Panc1 (cell line): ENCODE measurements around the gene FGF22. TPM values are rescaled to one million over a fixed set of nuclear protein-coding genes. Genes with fewer than 3 reads are reported as not detected.

ENCODE experiments used
- ATAC-seq: fragments of 200-7000 bp; cut with Tn5 transposase; 2 replicates; pipeline ENCODE4 v1.9.1; 2020; ENCODE audit warnings: mild to moderate bottlenecking, moderate library complexity
- BruUV-seq: library from RNA; stranded (reverse); fragments of 400-500 nt; replicated peaks from 2 replicates; lab custom pipeline; 2021; lab: Mats Ljungman, UMichigan
- CTCF ChIA-PET: fragments of 300-600 bp; sonication (Branson Sonifier 250); formaldehyde crosslinking; loops from one replicate; lab custom pipeline; 2022; ENCODE audit warnings: antibody characterized with exemption; lab: Charles Lee
- POLR2A ChIA-PET: fragments of 300-600 bp; sonication (Branson Sonifier 250); formaldehyde crosslinking; loops from one replicate; lab custom pipeline; 2022; ENCODE audit warnings: antibody characterized with exemption; lab: Charles Lee
- DNase-seq: peaks from one replicate; pipeline ENCODE4 v3.0.0-alpha.2; 2010; ENCODE audit warnings: low read depth, low spot score
- H3K27ac ChIP-seq: 2 replicates; pipeline ENCODE4 v1.5.1; 2011; ENCODE audit warnings: mild to moderate bottlenecking, low read length, inconsistent platforms
- H3K27me3 ChIP-seq: fragments of 200-500 bp; sonication (Bioruptor generic); 2 replicates; pipeline ENCODE4 v1.6.0; 2014; ENCODE audit warnings: low read length, inconsistent platforms; ENCODE audit not compliant: control insufficient read depth, insufficient read depth
- H3K36me3 ChIP-seq: fragments of 200-500 bp; sonication (Bioruptor generic); 2 replicates; pipeline ENCODE4 v1.5.1; 2014; ENCODE audit warnings: inconsistent platforms, mild to moderate bottlenecking, low read length, moderate library complexity; ENCODE audit not compliant: control insufficient read depth, insufficient read depth
- H3K4me1 ChIP-seq: 2 replicates; pipeline ENCODE4 v1.5.1; 2011; ENCODE audit warnings: inconsistent platforms, mild to moderate bottlenecking, low read length, moderate library complexity; ENCODE audit not compliant: control insufficient read depth, insufficient read depth
- H3K4me3 ChIP-seq, 2 experiments: 2 replicates each; pipeline ENCODE4 v1.5.1; 2011 to 2012; ENCODE audit warnings: low read depth in 2 of 2, low read length in 2 of 2, mild to moderate bottlenecking in 2 of 2, inconsistent platforms in 1 of 2, moderate library complexity in 1 of 2
- H3K9me3 ChIP-seq: fragments of 200-500 bp; sonication (Bioruptor generic); 2 replicates; pipeline ENCODE4 v1.5.1; 2014; ENCODE audit warnings: low read depth, mild to moderate bottlenecking, inconsistent platforms, low read length, moderate library complexity; ENCODE audit not compliant: control insufficient read depth, insufficient read depth
- CTCF ChIP-seq: fragments of 450-650 bp; IDR thresholded peaks from 2 replicates; pipeline ENCODE4 v1.5.1; 2017; ENCODE audit warnings: mild to moderate bottlenecking
- POLR2AphosphoS5 ChIP-seq: IDR thresholded peaks from 2 replicates; pipeline ENCODE4 v1.6.1; 2012; ENCODE audit warnings: mild to moderate bottlenecking, low read depth, low read length, moderate library complexity
- SIN3A ChIP-seq: IDR thresholded peaks from 2 replicates; pipeline ENCODE4 v1.6.1; 2012; ENCODE audit warnings: low read depth, mild to moderate bottlenecking, low read length, moderate library complexity, borderline replicate concordance; ENCODE audit not compliant: insufficient read depth
- TCF7L2 ChIP-seq: IDR thresholded peaks from 2 replicates; pipeline ENCODE4 v1.6.1; 2011; ENCODE audit warnings: mild to moderate bottlenecking, low read depth, low read length, inconsistent platforms
- in situ Hi-C: cut with HindIII; loops from 2 replicates; pipeline ENCODE4 v1.10.0; 2016; ENCODE audit warnings: low sequenced_read_pairs, low pct_unique_long_range_greater_than_20kb
- intact Hi-C: fragments of 100-400 bp; cut with micrococcal nuclease; formaldehyde crosslinking; loops from one replicate; pipeline ENCODE4 v1.10.0; 2022; ENCODE audit not compliant: unreplicated experiment
- total RNA-seq: library from RNA; stranded (reverse); gene quantifications from one replicate; pipeline ENCODE4 v1.2.1, GENCODE V29; 2021; ENCODE audit not compliant: unreplicated experiment
- TF ChIP-seq, protein P1 (sequence below), 2 experiments: IDR thresholded peaks; 2 replicates each; pipeline ENCODE4 v1.6.1; 2011 to 2012; ENCODE audit warnings: low read depth in 2 of 2, control low read depth in 1 of 2, low read length in 1 of 2, mild to moderate bottlenecking in 1 of 2, moderate library complexity in 1 of 2; ENCODE audit not compliant: insufficient read depth in 1 of 2

The FGF22 gene
- total RNA-seq, 1 experiment from 2014 or later = 0.72 TPM

- H3K27ac ChIP-seq = no peak overlapping the region
- in situ Hi-C loops = no loop called here
- POLR2A ChIA-PET = no interaction called here
- H3K4me3 ChIP-seq = no peak overlapping the region
- CTCF ChIA-PET = no interaction called here
- BruUV-seq = no TSS peak
- ATAC-seq (no peak), DNase-seq (no peak)
- peaks cover 9% of the 10 kb centered on the region for H3K4me1 ChIP-seq
- intact Hi-C loops = no loop called here
- H3K27me3 ChIP-seq = no peaks in the 10 kb centered on the region
- TF ChIP-seq, protein P1, sequence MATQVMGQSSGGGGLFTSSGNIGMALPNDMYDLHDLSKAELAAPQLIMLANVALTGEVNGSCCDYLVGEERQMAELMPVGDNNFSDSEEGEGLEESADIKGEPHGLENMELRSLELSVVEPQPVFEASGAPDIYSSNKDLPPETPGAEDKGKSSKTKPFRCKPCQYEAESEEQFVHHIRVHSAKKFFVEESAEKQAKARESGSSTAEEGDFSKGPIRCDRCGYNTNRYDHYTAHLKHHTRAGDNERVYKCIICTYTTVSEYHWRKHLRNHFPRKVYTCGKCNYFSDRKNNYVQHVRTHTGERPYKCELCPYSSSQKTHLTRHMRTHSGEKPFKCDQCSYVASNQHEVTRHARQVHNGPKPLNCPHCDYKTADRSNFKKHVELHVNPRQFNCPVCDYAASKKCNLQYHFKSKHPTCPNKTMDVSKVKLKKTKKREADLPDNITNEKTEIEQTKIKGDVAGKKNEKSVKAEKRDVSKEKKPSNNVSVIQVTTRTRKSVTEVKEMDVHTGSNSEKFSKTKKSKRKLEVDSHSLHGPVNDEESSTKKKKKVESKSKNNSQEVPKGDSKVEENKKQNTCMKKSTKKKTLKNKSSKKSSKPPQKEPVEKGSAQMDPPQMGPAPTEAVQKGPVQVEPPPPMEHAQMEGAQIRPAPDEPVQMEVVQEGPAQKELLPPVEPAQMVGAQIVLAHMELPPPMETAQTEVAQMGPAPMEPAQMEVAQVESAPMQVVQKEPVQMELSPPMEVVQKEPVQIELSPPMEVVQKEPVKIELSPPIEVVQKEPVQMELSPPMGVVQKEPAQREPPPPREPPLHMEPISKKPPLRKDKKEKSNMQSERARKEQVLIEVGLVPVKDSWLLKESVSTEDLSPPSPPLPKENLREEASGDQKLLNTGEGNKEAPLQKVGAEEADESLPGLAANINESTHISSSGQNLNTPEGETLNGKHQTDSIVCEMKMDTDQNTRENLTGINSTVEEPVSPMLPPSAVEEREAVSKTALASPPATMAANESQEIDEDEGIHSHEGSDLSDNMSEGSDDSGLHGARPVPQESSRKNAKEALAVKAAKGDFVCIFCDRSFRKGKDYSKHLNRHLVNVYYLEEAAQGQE (IDR thresholded peaks at IDR 0.05; ENCODE audit: insufficient read depth in 1 of 2, low read depth in 2 of 2, low read length in 1 of 2) = no peak
- TF ChIP-seq POLR2AphosphoS5 (no peak), CTCF (no peak), TCF7L2 (no peak), SIN3A (no peak)
- no peaks in the 10 kb centered on the region for H3K36me3 ChIP-seq
- H3K9me3 ChIP-seq = no peaks in the 10 kb centered on the region
These were observed 24.1 kb upstream of the FGF22 start for GRCh38 chr19:615619-616018.

DNA sequence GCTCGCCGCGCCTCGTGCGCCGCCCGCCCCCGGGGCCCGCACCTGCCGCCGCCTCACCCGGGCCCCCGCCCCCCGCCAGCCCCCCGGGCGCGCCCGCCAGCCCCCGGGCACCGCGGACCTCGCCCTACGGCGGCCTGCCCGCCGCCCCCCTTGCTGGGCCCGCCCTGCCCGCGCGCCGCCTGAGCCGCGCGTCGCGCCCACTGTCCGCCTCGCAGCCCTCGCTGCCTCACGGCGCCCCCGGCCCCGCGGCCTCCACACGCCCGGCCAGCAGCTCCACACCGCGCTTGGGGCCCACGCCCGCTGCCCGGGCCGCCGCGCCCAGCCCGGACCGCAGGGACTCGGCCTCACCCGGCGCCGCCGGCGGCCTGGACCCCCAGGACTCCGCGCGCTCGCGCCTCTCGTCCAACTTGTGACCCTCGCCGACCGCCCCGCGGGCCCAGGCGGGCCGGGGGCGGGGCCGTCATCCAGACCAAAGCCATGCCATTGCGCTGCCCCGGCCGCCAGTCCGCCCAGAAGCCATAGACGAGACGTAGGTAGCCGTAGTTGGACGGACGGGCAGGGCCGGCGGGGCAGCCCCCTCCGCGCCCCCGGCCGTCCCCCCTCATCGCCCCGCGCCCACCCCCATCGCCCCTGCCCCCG is 23.5 kb upstream of the FGF22 start:
- peaks cover 4% of the 10 kb centered on the region for H3K4me1 ChIP-seq
- H3K27ac ChIP-seq = no peak overlapping the region
- no peak for TF ChIP-seq POLR2AphosphoS5
- TF ChIP-seq SIN3A = no peak
- TF ChIP-seq TCF7L2 = no peak
- TF ChIP-seq, protein P1 (IDR thresholded peaks at IDR 0.05; ENCODE audit: insufficient read depth in 1 of 2, low read depth in 2 of 2, low read length in 1 of 2) = no peak
- TF ChIP-seq CTCF = no peak
- ATAC-seq = no peak
- no TSS peak for BruUV-seq
- CTCF ChIA-PET = no interaction called here
- DNase-seq = no peak
- no peaks in the 10 kb centered on the region for H3K9me3 ChIP-seq
- H3K4me3 ChIP-seq = no peak overlapping the region
- intact Hi-C loops (no loop called here), in situ Hi-C loops (no loop called here)
- no peaks in the 10 kb centered on the region for H3K27me3 ChIP-seq
- POLR2A ChIA-PET = no interaction called here
- H3K36me3 ChIP-seq = no peaks in the 10 kb centered on the region
